ENCODE results near the gene PRKAG2. TPM values are rescaled to one million over a fixed set of nuclear protein-coding genes. Genes with fewer than 3 reads are reported as not detected.
A peak's percentile ranks its signal among the peaks of the same experiment; 100 is the strongest.

PRKAG2 gene
- total RNA-seq, 1 donor from 2014 or later = 15.2 TPM

DNA sequence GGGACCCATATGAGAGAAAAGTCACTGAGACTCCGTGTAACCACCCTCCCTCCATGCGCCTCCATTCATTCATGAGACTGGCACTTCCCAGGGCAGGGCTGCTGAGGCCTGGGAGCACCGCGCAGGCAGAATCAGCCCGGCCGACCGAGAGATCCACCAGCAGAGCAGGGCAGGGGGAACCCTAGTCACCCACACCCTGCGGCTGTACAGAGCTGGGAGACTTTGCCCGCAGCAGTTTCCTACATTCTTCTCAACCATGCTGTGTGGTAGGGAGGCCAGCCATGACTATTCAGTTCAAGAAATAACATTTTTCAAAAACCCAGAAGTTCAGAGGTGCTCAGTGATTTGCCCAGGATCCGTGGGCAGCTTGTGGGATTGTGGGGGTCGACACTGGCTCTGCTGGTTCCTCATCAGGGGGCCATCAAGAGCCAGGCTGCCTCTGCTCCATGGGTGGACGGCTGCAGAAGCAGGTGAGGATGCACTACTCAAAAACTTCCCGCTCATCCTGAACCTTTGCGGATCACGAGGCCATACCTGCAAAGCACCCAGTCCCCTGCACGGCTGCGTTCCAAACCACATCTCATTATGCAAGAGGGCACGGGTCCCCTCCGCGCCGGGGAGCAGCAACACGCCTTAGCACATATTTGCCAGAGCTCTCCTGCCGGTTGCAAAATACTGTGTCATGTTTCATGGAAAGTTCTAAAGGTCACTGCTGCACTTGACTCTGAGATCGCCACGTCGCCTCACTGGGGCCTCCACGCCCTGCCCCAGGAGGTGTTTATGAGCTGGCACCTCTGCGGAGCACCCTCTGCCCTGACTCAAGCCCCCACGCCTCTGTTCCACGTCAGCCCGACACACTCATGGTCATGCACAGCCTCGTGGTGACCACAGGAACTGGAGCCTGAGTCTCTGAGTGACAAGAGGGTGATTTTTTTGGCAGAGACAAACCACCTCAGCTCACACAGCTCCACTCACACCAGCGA is 132.0 kb downstream of the PRKAG2 start:
- DNase-seq = no peak

GRCh38 chr7:151744051-151744580 is 132.8 kb downstream of the PRKAG2 start:
- DNase-seq = no peak

DNA sequence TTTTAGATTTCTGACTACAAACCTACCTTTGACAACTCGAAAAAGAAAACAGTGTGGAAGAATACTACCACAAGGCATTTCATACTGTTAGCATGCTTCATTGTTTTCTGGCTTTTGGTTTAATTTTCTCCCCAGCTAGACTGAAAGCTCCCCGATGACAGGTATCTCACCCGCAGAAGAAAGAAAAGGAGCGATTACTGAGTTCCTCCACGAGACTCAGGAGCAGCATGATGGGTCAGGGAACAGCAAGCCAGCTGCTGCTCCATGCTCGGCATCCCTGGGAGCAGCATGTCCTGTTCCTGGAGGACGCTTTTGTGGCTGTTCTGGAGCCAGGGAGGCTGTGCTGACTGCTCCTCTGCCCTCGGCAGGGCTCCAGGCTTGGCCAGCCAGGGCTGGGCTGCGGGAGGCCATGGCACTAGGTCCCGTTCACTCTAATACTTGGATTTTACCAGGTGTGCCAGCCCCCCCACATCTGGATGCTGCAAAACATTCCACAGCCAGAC is 133.4 kb downstream of the PRKAG2 start:
- no peak for DNase-seq

DNA sequence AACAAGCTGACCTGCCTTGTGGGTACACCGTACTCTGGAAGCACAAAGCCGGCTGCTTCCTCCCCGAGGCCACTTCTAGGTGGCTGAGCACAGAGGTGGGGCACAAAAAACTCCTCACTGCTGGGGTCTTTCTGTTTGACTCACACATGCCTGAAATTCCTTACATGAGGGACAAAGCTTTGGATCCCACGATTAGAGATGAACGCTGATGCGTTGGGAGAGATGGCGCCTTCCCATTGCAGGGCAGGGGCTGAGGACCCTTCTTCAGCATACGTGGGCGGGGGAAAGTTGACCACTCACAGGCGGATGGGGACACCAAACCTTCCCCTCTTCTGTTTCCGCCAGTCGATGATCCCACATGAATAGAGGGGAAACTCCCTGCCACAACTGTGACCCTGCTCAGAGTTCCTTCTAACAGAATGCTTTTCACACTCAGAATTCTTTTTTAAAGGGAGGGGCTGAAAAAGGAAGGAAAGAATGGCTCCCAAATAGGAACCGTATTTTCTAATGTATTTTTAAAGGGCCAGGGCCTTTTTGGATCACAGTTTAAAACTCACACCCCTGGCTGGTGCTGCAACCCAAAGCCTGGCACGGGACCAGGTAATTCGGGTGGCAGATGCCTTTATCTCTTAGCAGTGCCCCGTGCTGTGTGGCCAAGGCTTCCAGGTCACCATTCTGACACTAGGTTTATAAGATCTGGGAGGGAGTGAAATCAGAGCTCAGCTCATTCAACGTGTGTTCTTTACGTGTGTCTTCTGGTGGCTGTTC is 134.0 kb downstream of the PRKAG2 start:
- DNase-seq = no peak

DNA sequence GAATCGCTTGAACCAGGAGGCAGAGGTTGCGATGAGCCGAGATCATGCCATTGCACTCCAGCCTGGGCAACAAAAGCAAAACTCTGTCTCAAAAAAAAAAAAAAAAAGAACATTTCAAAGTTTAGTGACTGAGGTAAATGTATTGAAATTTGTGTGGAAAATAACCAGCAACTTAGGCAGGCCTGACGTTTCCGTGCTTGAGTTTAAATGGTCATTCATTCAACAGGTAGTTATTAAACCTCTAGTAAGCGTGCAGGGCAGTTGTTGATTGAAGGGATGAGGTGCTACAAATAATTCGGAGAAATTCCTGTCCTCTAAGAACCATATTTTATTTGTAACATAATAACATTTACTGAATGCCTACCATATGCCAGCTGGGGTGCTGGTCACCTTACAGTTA is 135.3 kb downstream of the PRKAG2 start:
- DNase-seq = no peak

DNA sequence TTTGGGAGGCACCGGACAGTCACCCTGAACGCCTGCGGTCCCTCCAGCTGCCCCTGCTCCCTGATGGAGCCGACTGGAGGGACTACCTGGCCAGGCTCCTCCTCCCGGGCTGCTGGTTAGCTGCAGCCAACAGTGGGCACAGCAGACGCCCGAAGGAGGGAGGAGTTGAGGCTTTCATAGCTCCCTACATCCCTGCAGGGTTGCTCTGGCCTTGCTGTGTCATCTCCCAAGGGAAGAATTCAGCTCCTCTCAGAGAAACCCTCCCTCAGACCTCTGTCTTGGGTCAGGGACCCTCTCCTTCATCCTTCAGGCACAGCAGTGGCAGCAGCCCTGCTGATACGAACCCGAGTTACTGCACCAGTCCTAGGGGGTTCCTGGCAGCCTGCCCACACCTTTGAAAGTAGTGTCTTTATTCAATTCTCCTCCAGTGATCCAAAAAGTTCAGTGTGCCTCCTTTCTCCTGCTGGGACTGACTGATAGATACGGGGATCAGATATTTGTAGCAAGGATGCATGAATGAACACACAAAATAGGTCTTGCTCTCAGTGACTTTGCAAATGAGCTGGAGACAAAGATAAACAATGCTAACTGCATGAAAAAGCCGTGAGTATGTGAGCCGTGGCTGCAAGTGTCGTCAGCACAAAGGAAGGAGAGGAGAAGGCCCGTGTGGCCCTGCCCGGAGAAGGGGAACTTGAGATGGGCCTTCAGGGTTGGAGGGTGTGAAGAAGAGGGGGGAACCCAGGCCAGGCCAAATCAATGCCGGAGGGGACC is 136.6 kb downstream of the PRKAG2 start:
- no peak for DNase-seq

DNA sequence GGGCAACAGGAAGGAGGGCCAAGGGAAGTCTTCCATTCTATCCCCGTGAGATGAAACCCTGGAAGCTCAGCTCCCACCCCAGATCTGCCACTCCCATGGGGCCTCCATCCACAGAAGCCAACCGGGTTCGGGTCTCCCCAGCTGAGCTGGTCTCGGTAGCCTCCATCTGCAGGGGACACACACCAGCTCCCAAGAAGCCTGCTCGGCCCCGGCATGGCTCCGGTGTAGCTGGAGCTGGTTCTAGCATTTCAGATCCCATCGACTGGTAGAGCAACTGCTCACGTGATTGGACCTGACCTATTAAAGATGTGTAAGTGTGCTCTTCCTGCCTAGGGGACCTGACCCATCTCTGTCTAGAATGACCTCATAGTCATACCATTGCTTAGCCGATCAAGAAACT is 138.0 kb downstream of the PRKAG2 start:
- no peak for DNase-seq

DNA sequence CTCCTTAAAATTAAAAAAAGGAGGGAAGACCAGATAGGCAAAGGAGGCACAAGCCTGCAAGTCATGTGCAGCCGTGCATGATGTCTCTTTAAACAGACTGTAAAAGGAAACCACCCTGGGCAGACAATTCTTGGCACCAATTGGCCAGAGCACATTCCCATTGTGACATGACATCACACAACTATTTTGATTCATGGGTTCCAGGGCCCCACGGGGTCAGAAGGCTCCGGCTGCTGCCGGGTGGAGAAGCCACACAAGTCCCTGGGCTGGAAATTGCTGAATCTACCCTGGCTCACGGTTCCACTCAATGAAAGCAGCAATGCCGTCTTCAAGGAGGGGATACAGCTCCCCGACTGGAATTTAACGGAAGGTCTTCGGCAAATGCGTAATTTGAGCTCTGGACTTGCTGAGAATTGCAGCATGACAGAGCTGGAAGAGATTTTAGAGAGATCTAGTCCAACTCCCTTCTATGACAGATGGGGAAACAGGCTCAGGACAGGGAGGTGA is 140.5 kb downstream of the PRKAG2 start:
- DNase-seq = peak; percentile 91

DNA sequence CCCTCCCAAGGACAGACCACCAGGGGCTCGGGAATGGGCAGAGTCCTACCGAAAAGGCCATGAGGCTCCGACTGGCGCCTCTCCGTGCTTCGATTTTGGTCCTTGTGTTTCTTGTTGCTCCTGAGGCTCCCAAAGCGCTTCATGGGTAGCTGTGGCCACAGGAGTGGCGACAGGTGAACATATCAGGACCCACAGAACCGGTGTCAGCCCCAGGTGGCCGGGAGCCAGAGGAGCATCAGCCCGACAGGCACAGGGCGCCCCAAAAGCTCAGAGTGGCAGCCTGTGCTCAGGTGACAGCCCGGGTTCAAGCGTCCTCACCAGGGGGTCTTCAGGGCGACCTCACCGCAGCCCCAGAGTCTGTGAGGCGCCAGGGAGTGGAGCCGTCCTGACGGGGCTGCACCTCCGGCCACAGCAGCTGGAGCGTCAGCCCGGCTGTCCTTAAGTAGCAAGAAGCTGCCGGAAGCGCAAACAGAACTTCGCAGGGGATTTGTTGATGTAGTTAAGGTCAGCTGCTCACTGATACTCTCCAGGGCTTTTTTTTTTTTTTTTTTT is 141.0 kb downstream of the PRKAG2 start:
- peak; percentile 66 for DNase-seq

DNA sequence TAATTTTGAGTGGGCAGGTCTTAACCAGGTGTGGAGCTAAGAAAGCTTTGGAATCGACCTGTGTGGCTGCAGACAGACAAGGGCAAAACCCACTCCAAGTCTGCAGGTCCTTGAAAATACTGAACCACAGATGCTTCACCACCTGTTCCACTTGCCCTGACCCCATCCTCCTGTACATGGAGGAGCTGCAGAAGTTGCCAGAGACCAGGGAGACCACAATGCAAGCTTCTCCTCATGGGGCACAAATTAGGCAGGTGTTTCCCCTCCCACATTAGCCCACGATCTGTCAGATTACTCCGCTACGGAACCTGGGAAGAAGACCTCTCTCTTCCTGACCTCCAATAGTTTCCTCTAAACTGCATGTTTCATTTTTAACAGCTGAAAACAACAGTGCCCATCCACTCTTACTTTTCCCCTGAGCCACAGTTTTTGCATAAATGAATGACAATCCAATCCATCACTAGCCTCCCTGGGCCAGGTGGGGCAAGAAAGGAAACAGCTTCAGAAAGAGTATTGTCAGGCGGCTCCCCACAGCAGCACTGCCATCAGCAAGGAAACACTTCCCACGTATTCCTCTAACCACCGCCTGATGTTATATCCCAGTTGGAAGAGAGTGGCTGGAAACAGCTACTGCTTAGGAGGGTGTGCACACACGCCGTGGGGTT is 141.6 kb downstream of the PRKAG2 start:
- DNase-seq = no peak

DNA sequence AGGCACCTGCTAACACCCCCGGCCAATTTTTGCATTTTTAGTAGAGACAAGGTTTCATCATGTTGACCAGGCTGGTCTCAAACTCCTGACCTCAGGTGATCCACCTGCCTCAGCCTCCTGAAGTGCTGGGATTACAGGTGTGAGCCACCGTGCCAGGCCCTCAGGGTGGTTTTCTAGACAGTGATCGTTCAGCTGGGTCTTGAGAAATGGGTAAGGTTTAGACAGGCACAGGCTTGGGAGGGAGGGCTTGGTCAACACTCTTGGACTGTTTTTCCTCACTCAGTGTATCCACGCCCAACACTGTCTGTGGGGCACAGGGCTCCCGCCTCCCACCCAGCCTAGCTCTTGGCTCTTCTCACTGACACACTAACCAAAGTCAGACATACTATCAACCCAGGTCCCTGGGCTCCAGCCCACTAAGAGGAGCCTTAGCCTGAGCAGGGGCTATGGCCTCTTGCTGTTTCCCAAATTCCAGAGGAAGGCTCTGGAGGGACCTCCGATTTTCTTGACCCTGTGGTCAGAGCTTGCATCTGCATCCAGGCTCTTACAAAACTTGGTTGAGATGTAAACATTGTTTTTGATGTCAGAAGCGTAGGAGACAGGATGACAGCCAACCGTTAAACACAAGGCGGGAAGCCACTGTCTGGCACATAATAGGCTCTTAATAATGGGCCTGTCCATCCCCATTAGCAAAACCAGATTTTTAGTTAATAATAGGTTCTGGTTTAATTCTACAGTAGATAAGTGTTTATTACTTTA is 143.9 kb downstream of the PRKAG2 start:
- DNase-seq = no peak

GRCh38 chr7:151732292-151732691 is 144.6 kb downstream of the PRKAG2 start:
- no peak for DNase-seq

GRCh38 chr7:151731022-151731441 is 145.9 kb downstream of the PRKAG2 start:
- DNase-seq = no peak

- no peak for DNase-seq
Observed at GRCh38 chr7:151730591-151730990, 146.3 kb downstream of the PRKAG2 start.

DNA sequence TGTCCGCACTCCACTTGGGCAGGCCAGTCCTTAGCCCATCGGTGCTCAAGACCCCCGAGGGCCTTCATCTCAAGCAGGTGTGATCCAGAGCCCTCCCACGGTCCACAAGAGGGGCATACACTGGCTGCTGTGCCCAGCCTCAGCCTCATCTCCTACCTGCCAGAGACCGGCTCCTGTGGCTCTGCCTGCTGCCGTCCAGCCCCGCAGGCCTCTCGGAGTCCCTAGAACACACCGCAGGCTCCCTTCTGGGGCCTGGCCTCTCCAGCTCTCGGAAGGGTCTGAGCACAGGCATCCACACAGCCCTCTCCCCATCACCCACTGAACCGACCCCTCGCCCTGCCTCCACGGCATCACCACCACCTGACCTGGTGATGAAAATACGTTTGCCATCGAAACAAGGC is 147.4 kb downstream of the PRKAG2 start:
- no peak for DNase-seq

- no peak for DNase-seq
Observed at GRCh38 chr7:151728746-151729145, 148.2 kb downstream of the PRKAG2 start.

DNA sequence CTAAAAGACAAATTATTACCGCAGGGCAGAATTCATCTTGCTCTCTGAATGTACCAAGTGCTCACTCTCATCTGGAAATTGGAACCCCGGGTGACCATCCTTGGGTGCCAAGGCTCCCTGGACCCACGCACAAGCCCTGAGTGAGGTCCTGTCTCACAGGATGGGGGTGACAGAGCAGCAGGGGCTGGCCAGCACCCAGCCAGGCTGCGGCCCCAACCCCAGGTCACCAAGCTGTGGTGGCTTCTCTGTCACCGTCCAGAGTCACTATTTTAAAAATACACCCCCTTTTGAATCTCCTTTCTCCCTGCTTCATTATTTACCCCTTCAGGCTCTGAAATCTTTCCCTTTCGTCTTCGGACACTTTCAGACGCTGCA is 148.6 kb downstream of the PRKAG2 start:
- no peak for DNase-seq

GRCh38 chr7:151727579-151728285 is 149.2 kb downstream of the PRKAG2 start:
- peak; percentile 74 for DNase-seq
